HFFc6 (cell line): ENCODE data around the gene ACER3. TPM values are rescaled to one million over a fixed set of nuclear protein-coding genes. Genes with fewer than 3 reads are reported as not detected.

Experiments used
- DNase-seq: peaks from one replicate; pipeline ENCODE4 v3.0.0-alpha.2; 2018
- H3K27ac Mint-ChIP-seq: 2 replicates; pipeline ENCODE4 v1.8.0; 2020; ENCODE audit warnings: mild to moderate bottlenecking, mixed read lengths
- H3K27me3 Mint-ChIP-seq: 2 replicates; pipeline ENCODE4 v1.8.0; 2021; ENCODE audit warnings: mild to moderate bottlenecking, moderate library complexity, mixed read lengths; ENCODE audit not compliant: insufficient read depth
- H3K36me3 Mint-ChIP-seq: 2 replicates; pipeline ENCODE4 v1.8.0; 2021; ENCODE audit warnings: low read depth, mixed read lengths
- H3K4me1 Mint-ChIP-seq: 2 replicates; pipeline ENCODE4 v1.8.0; 2020; ENCODE audit warnings: low read depth, mixed read lengths
- H3K4me3 Mint-ChIP-seq: 2 replicates; pipeline ENCODE4 v1.8.0; 2020; ENCODE audit warnings: mild to moderate bottlenecking, moderate library complexity, mixed read lengths
- H3K9me3 Mint-ChIP-seq: 2 replicates; pipeline ENCODE4 v1.8.0; 2020; ENCODE audit warnings: mild to moderate bottlenecking, mixed read lengths
- CTCF ChIP-seq: fragments of 200-600 bp; sonication (generic); IDR thresholded peaks from 2 replicates; pipeline ENCODE4 v1.5.0; 2021; ENCODE audit warnings: antibody characterized with exemption, mild to moderate bottlenecking
- total RNA-seq, 6 experiments: library from RNA; stranded (reverse); fragmentation: NEBNext Ultra II Directional; extraction: Animal tissue kit (Norgen Biotek cat#: 25700); gene quantifications; 2 replicates in 1 of 6; 3 replicates in 5 of 6; pipeline ENCODE4 v1.2.3, GENCODE V29; 2021

Gene ACER3
- total RNA-seq, 6 experiments from 2014 or later = 13.9 to 18.2 (median 15.3) TPM

DNA sequence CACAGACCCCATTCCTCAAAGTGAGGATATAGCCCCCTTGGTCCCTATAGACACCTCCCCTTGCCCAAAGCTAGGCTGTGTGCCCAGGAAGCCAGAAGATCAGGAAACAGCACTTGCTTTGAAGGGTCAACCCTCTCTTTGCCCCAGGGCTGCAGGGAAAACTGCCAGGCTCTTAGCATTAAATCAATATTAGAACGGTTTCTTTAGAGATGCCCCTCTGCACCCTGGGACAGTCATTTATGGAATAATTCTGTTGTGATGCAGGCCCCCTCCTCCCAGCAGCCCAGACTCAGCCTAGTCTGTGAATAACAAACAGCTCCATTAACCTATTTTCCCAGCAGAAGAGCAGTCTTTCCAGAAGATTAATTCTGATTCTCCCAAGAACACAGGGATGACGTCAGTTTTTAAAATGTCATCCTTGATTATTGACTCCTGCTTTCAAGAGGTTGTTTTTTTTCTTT lies 194.4 kb downstream of the ACER3 start:
- no peak for DNase-seq
- Mint-ChIP-seq H3K4me1 (no peaks in the 10 kb centered on the region), H3K4me3 (no peak overlapping the region), H3K27me3 (peaks cover 12% of the 10 kb centered on the region), H3K9me3 (peaks cover 5% of the 10 kb centered on the region), H3K27ac (no peak overlapping the region), H3K36me3 (0 out of 2 replicates have a peak, but pooled peaks cover 4% of the 10 kb centered on the region)
- no peak for TF ChIP-seq CTCF

DNA sequence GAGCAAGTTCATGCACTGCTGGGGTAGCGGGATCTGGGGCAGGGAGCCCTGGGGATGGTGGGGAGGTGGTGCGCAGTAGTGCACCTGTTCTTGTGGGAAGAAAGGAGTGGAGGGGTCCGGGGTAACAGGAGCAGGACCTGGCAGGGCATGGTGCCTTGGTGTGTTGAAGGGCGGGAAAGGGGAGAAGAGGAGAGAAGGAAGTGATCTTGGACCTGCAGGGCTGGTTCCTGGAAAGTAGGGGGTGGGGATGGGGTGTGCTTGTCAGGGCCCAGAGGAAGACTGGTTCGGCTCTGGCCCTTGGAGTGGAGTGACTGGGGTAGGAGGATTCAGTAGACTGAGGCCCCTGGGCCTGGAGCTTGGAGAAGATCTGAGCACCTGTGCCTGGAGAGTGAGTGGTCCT lies 195.2 kb downstream of the ACER3 start:
- Mint-ChIP-seq H3K4me3 (no peak overlapping the region), H3K4me1 (no peaks in the 10 kb centered on the region), H3K36me3 (0 out of 2 replicates have a peak, but pooled peaks cover 4% of the 10 kb centered on the region), H3K27ac (no peak overlapping the region), H3K27me3 (peaks cover 17% of the 10 kb centered on the region), H3K9me3 (peaks cover 5% of the 10 kb centered on the region)
- TF ChIP-seq CTCF = no peak
- no peak for DNase-seq

DNA sequence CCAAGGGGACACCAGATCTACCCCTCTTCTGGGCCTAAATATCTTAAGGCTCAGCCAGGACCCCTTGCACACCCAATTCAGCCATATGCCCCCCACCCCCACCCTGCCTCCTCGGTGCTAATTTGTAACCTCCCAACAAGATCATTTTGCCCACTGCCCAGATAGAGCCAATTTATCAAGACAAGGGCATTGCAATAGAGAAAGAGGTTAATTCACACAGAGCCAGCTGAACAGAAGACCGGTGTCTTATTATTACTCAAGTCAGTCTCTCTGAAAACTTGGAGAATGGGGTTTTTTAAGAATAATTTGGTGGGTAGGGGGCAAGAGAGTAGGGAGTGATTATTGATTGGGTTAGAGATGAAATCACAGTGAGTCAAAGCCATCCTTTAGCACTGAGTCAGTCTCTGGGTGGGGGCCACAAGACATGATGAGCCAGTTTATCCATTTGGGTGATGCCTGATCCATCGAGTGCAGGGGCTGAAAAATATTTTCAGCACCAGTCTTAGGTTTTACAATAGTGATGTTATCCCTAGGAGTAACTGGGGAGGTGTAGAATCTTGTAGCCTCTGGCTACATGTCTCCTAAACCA lies 196.2 kb downstream of the ACER3 start:
- Mint-ChIP-seq H3K27me3 (peaks cover 18% of the 10 kb centered on the region), H3K9me3 (peaks cover 5% of the 10 kb centered on the region), H3K27ac (no peak overlapping the region), H3K36me3 (0 out of 2 replicates have a peak, but pooled peaks cover 4% of the 10 kb centered on the region), H3K4me3 (no peak overlapping the region), H3K4me1 (no peaks in the 10 kb centered on the region)
- no peak for DNase-seq
- TF ChIP-seq CTCF = no peak

DNA sequence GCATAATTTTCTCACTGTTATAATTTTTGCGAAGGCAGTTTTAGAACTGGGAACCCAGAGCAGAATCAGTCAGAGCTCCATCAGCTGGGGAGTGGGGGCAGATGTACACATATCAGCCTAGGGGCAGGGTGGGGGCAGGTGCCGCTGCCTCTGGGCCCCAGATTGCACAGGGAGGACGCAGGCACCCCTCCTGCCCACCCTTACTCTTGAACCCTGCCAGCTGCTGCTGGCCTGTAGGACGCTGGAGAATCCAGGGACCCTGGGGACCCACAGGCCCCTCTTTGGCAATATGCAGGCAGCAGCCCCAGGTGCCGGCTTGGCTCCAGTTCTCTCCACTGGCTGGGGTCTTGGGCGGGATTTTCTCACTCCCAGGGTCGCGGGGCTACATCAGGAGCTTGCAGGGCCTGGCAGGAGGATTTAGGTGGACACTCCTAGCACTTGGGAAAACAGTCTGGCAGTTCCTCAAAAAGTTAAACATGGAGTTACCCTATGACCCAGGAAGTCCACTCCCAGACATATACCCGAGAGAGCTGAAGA lies 197.3 kb downstream of the ACER3 start:
- Mint-ChIP-seq H3K27ac (no peak overlapping the region), H3K36me3 (0 out of 2 replicates have a peak, but pooled peaks cover 4% of the 10 kb centered on the region), H3K4me1 (no peaks in the 10 kb centered on the region), H3K27me3 (peaks cover 13% of the 10 kb centered on the region), H3K9me3 (peaks cover 5% of the 10 kb centered on the region), H3K4me3 (no peak overlapping the region)
- no peak for DNase-seq
- TF ChIP-seq CTCF = no peak

- H3K4me1 Mint-ChIP-seq = no peaks in the 10 kb centered on the region
- TF ChIP-seq CTCF = no peak
- H3K27ac Mint-ChIP-seq = no peak overlapping the region
- H3K4me3 Mint-ChIP-seq = no peak overlapping the region
- H3K9me3 Mint-ChIP-seq = peaks cover 5% of the 10 kb centered on the region
- peaks cover 10% of the 10 kb centered on the region for H3K27me3 Mint-ChIP-seq
- DNase-seq = no peak
- 0 out of 2 replicates have a peak, but pooled peaks cover 4% of the 10 kb centered on the region for H3K36me3 Mint-ChIP-seq
Measured at GRCh38 chr11:77058900-77059299, 198.2 kb downstream of the ACER3 start.
